Activated T-cell treated with anti-CD3 and anti-CD28 coated beads for 1 hour (primary cell): ENCODE measurements around the gene SHISA6.

ENCODE experiments used
- DNase-seq: peaks from one replicate; pipeline ENCODE4 v3.0.0-alpha.2; 2020; ENCODE audit warnings: low read depth

The SHISA6 gene

GRCh38 chr17:11459861-11460331, 218.9 kb downstream of the SHISA6 start:
- DNase-seq = no peak

- no peak for DNase-seq
These were observed 221.1 kb downstream of the SHISA6 start for GRCh38 chr17:11461993-11462548.

- DNase-seq = no peak
These were observed 226.6 kb downstream of the SHISA6 start for GRCh38 chr17:11467639-11468038.

GRCh38 chr17:11485336-11486100, 244.5 kb downstream of the SHISA6 start:
- no peak for DNase-seq

GRCh38 chr17:11486101-11486867, 245.3 kb downstream of the SHISA6 start:
- no peak for DNase-seq

- DNase-seq = no peak
These were observed 245.9 kb downstream of the SHISA6 start for GRCh38 chr17:11486868-11487310.

- no peak for DNase-seq
These were observed 246.5 kb downstream of the SHISA6 start for GRCh38 chr17:11487469-11487868.

GRCh38 chr17:11488407-11488806, 247.4 kb downstream of the SHISA6 start:
- no peak for DNase-seq

- DNase-seq = no peak
These were observed 249.2 kb downstream of the SHISA6 start for GRCh38 chr17:11490171-11490755.

GRCh38 chr17:11492511-11492910, 251.5 kb downstream of the SHISA6 start:
- no peak for DNase-seq

GRCh38 chr17:11493936-11494335, 252.9 kb downstream of the SHISA6 start:
- no peak for DNase-seq

- no peak for DNase-seq
These were observed 254.6 kb downstream of the SHISA6 start for GRCh38 chr17:11495613-11496012.

- DNase-seq = no peak
These were observed 258.9 kb downstream of the SHISA6 start for GRCh38 chr17:11499881-11500280.

- no peak for DNase-seq
These were observed 262.5 kb downstream of the SHISA6 start for GRCh38 chr17:11503308-11504035.

- DNase-seq = no peak
These were observed 265.6 kb downstream of the SHISA6 start for GRCh38 chr17:11506635-11507034.

- no peak for DNase-seq
These were observed 270.7 kb downstream of the SHISA6 start for GRCh38 chr17:11511696-11512095.

- DNase-seq = no peak
These were observed 273.6 kb downstream of the SHISA6 start for GRCh38 chr17:11514565-11514964.

GRCh38 chr17:11514981-11515680, 274.1 kb downstream of the SHISA6 start:
- DNase-seq = no peak

- DNase-seq = no peak
These were observed 274.9 kb downstream of the SHISA6 start for GRCh38 chr17:11515901-11516300.

- no peak for DNase-seq
These were observed 294.2 kb downstream of the SHISA6 start for GRCh38 chr17:11535231-11535630.

GRCh38 chr17:11538366-11538765, 297.4 kb downstream of the SHISA6 start:
- no peak for DNase-seq
